ENCODE data around the gene BBS1.

The BBS1 gene

GRCh38 chr11:66542362-66542761, 31.9 kb downstream of the BBS1 start:
- TF ChIP-seq TAF1 (IDR thresholded peaks at IDR 0.05; ENCODE audit: borderline replicate concordance, insufficient read depth, low read length) (no peak), POLR2AphosphoS5 (IDR thresholded peaks at IDR 0.05; ENCODE audit: low read depth, low read length) (no peak), REST (IDR thresholded peaks at IDR 0.05; ENCODE audit: insufficient read depth in 1 of 2, low read depth in 2 of 2, low read length in 2 of 2) (no peak), FOXP2 (optimal IDR thresholded peaks at IDR 0.05; ENCODE audit: borderline replicate concordance, extremely low read depth, extremely low read length, insufficient read depth) (no peak)

GRCh38 chr11:66543263-66544107, 33.0 kb downstream of the BBS1 start:
- peak; percentile 23; the same call in 1 of the 2 replicates for TF ChIP-seq POLR2AphosphoS5 (IDR thresholded peaks at IDR 0.05; ENCODE audit: low read depth, low read length)
- peak; percentile 98 for TF ChIP-seq FOXP2 (optimal IDR thresholded peaks at IDR 0.05; ENCODE audit: borderline replicate concordance, extremely low read depth, extremely low read length, insufficient read depth)
- TF ChIP-seq SIN3A (IDR thresholded peaks at IDR 0.05; ENCODE audit: borderline replicate concordance, insufficient read depth, low read length) = 0 out of 2 replicates have a peak, but pooled peaks have one; percentile 10
- TF ChIP-seq REST (IDR thresholded peaks at IDR 0.05; ENCODE audit: insufficient read depth in 1 of 2, low read depth in 2 of 2, low read length in 2 of 2) = no peak

DNA sequence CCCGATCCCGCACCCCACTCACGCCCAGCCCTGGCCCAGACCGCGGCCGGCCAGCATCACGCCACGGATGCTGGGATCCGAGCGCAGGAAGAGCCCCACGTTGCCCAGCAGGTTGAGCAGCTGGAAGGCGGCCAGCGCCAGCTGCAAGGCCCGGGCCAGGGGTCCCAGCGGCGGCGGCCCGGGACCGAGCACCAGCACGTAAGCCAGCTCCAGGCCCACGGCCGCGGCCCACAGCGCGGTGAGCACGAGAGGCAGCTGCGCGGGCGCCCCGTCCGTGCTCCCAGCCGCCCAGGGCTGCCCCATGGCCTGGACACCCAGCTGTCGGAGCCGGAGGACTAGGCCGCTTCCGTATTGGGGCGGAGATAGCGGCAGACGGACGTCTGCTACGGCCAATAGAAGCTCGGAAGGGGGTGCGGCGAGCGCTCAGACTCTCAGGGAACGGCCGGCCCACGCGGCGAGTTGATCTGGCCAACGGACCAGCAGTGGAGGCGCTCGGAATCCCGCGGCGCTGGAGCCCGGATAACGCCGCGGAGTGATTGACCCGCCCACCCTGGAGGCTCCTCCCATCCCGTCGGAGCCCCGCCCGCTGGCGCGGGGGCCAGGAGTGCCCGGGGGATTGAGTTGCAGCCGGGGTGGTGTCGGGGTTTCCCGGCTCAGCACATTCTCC, 35.4 kb downstream of the BBS1 start, which contains the start of gene ZDHHC24:
Gene ZDHHC24 (minus strand): TSS at position 348 of the 667 bp plus-strand sequence. CDS start 45 bp downstream, at position 303.
- TF ChIP-seq REST (IDR thresholded peaks at IDR 0.05; ENCODE audit: insufficient read depth in 1 of 2, low read depth in 2 of 2, low read length in 2 of 2) = 0 out of 4 replicates have a peak, but pooled peaks of 1 of the 2 experiments have one; percentile 7
- peak; percentile 65; the same call in 1 of the 2 replicates for TF ChIP-seq TAF1 (IDR thresholded peaks at IDR 0.05; ENCODE audit: borderline replicate concordance, insufficient read depth, low read length)
- TF ChIP-seq POLR2AphosphoS5 (IDR thresholded peaks at IDR 0.05; ENCODE audit: low read depth, low read length) = peak; percentile 73
- peak; percentile 97; the same call in 1 of the 2 replicates for TF ChIP-seq SIN3A (IDR thresholded peaks at IDR 0.05; ENCODE audit: borderline replicate concordance, insufficient read depth, low read length)
- no peak for TF ChIP-seq FOXP2 (optimal IDR thresholded peaks at IDR 0.05; ENCODE audit: borderline replicate concordance, extremely low read depth, extremely low read length, insufficient read depth)

DNA sequence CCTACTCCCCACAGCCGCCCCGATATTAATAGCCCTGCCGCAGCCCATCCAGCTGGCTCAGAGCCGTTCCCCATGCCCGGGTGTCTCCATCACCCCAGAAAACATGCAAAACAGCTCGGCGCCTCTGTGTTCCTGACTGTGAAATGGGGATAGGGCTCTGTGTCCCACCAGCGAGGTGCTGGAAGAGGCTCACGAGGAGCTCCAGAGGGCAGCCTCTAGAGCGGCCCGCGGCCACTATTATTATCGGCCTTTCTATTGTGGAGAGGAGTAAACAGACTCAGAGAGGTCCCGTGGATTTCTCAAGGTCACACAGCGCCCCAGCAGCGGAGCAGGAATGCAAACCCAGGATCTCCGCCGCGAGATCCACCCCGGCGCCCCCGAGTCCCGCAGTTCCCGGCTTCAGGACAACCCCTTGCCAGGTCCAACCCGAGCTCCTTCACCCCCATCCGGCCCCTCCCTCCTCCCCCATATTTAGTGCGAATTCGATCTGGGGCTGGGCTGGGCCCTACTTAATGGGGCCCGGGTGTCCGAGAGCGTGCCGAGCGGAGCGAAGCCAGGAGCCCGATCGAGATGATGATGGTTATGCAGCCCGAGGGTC, 36.0 kb downstream of the BBS1 start, which contains the start of gene ACTN3:
Gene ACTN3 (plus strand): TSS at position 536 of the 598 bp plus-strand sequence. CDS start 35 bp downstream, at position 571.
- TF ChIP-seq REST (IDR thresholded peaks at IDR 0.05; ENCODE audit: insufficient read depth in 1 of 2, low read depth in 2 of 2, low read length in 2 of 2) = no peak
